ENCODE results near the gene SAMD1.

Gene SAMD1

DNA sequence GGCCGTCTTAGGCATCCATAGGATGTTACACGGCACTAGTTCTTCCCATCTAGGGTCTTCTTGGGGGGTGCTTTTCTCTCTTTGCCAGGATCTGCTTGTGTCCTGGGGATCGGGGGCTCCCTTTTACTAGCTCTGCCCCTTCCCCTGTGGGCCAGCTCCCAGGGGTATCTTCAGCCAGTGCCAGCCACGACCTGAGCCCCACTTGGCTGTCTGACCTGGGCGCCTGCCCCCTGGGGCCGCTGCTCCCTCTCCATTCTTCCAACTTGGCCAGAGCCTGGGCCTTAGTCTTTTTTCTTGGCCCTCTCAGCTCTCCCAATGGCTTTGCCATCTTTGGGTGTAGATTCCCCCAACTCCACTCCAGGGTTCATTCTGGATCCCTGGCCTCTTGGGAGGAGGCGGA is 23.9 kb upstream of the SAMD1 start:
- Histone ChIP-seq H3K36me3 (ENCODE audit: low read depth) (no peaks in the 10 kb centered on the region), H3K27ac (ENCODE audit: poor library complexity, severe bottlenecking) (no peak overlapping the region), H3K27me3 (ENCODE audit: insufficient read depth, poor library complexity, severe bottlenecking) (no peaks in the 10 kb centered on the region), H3K4me1 (ENCODE audit: insufficient read depth, poor library complexity, severe bottlenecking) (peaks cover 8% of the 10 kb centered on the region), H3K9me3 (ENCODE audit: severe bottlenecking) (no peaks in the 10 kb centered on the region), H3K4me3 (ENCODE audit: severe bottlenecking) (no peak overlapping the region)
- no peak for ATAC-seq (ENCODE audit: low read depth)
- TF ChIP-seq, protein P1, sequence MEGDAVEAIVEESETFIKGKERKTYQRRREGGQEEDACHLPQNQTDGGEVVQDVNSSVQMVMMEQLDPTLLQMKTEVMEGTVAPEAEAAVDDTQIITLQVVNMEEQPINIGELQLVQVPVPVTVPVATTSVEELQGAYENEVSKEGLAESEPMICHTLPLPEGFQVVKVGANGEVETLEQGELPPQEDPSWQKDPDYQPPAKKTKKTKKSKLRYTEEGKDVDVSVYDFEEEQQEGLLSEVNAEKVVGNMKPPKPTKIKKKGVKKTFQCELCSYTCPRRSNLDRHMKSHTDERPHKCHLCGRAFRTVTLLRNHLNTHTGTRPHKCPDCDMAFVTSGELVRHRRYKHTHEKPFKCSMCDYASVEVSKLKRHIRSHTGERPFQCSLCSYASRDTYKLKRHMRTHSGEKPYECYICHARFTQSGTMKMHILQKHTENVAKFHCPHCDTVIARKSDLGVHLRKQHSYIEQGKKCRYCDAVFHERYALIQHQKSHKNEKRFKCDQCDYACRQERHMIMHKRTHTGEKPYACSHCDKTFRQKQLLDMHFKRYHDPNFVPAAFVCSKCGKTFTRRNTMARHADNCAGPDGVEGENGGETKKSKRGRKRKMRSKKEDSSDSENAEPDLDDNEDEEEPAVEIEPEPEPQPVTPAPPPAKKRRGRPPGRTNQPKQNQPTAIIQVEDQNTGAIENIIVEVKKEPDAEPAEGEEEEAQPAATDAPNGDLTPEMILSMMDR (IDR thresholded peaks at IDR 0.05; ENCODE audit: poor library complexity, severe bottlenecking) = no peak
- no peak for DNase-seq (ENCODE audit: low spot score)

DNA sequence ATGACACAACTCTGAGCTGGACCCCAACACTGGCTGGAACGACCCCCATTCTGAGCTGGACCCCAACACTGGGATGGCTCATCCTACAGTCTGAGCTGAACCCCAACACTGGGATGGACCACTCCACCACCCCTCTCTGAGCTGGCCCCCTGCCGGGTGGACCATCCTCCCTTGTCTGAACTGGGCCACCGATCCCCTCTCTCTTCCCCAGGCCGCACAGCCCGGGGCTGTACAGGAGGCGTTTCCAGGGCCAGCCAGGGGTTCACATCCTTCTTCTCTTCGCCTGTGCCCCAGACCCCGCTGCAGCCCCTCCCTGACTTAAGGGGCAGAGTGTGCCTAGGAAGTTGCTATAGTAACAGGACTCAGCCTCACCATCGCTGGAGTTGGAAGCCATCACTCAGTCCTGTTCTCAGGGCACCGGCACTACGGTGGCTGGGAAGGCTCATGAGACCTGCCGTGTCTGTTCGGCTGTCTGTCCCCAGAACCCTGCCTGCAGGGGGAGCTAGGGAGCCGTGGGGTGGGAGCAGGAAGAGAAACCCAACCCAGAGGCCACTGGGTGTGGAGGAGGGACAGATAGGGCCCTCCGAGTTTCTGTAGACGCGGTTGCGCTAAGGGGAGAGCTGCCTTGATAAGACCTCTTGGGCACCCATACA is 23.3 kb upstream of the SAMD1 start:
- no peak for ATAC-seq (ENCODE audit: low read depth)
- TF ChIP-seq, protein P1 (IDR thresholded peaks at IDR 0.05; ENCODE audit: poor library complexity, severe bottlenecking) = no peak
- peaks cover 4% of the 10 kb centered on the region for H3K4me1 ChIP-seq (ENCODE audit: insufficient read depth, poor library complexity, severe bottlenecking)
- no peak overlapping the region for H3K4me3 ChIP-seq (ENCODE audit: severe bottlenecking)
- no peaks in the 10 kb centered on the region for H3K27me3 ChIP-seq (ENCODE audit: insufficient read depth, poor library complexity, severe bottlenecking)
- H3K27ac ChIP-seq (ENCODE audit: poor library complexity, severe bottlenecking) = no peak overlapping the region
- H3K36me3 ChIP-seq (ENCODE audit: low read depth) = no peaks in the 10 kb centered on the region
- no peaks in the 10 kb centered on the region for H3K9me3 ChIP-seq (ENCODE audit: severe bottlenecking)
- DNase-seq (ENCODE audit: low spot score) = no peak

DNA sequence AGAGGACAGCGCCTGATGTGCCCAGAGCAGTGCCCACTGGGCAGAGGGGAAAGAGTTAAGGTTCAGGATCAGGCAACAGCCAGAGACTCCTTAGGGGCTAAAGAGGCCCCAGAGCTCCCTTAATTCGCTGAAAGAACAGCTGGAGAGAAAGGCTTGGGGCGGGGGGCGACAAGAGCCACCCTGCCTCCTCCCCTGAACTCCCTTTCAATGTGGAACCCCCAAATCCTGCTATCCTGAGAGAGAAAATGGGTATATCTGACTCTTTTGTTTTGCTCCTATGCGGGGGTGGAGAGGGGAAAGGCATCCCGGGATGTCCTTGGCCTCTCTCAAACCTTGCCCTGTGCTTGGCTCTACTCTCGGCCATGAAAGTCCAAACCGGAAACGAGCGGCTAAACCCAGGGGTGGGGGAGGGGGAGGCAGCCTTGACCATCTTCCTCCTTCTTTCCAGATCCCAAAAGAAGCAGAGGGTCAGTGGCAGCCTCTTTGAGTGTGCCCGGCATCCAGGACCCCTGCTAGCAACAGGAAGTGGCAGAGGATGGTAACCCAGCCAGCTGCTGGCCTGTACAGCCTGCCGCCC is 22.3 kb upstream of the SAMD1 start:
- no peaks in the 10 kb centered on the region for H3K27me3 ChIP-seq (ENCODE audit: insufficient read depth, poor library complexity, severe bottlenecking)
- no peak overlapping the region for H3K4me3 ChIP-seq (ENCODE audit: severe bottlenecking)
- ATAC-seq (ENCODE audit: low read depth) (no peak), DNase-seq (ENCODE audit: low spot score) (no peak)
- no peaks in the 10 kb centered on the region for H3K4me1 ChIP-seq (ENCODE audit: insufficient read depth, poor library complexity, severe bottlenecking)
- no peaks in the 10 kb centered on the region for H3K36me3 ChIP-seq (ENCODE audit: low read depth)
- H3K27ac ChIP-seq (ENCODE audit: poor library complexity, severe bottlenecking) = peak overlapping the region; percentile 15
- H3K9me3 ChIP-seq (ENCODE audit: severe bottlenecking) = no peaks in the 10 kb centered on the region
- TF ChIP-seq, protein P1 (IDR thresholded peaks at IDR 0.05; ENCODE audit: poor library complexity, severe bottlenecking) = no peak

DNA sequence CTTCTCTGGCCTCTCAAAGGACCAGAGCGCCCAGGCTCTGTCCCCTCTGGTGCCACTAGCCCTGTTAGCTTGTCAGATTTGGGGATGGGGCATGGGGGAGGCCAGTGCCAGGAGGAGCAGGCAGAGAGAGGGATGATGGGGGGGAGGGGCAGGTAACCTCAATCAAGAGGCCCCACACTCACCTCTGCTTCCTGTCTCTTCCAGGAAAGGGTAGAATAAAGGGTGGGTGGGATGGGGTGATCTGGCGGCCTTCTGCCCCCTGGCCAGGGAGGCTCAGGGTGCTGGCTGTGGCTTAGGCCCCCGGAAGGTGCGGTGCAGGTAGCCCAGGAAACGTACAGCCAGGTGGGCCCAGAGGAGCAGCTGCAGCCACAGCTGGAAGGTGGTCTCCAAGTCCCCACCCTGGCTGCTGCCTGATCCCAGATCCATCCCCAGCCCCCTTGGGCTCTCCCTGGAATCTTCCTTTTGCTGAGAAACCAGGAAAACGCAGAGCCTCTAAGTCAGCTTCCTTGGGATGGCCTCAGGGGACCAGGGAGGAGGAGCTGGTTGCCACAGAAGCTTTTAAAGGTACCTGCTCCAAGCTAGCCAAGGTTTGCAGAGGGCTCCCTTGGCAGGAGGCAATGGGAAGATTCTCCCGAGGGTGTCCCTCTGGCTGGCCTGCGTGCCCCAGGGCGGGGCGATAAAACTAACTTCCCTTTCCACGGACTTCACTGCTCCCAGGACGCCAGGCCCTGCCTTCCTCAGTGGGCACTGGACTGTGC is 21.7 kb upstream of the SAMD1 start:
- Histone ChIP-seq H3K27ac (ENCODE audit: poor library complexity, severe bottlenecking) (peak overlapping the region; percentile 15), H3K9me3 (ENCODE audit: severe bottlenecking) (no peaks in the 10 kb centered on the region), H3K27me3 (ENCODE audit: insufficient read depth, poor library complexity, severe bottlenecking) (no peaks in the 10 kb centered on the region), H3K4me3 (ENCODE audit: severe bottlenecking) (no peak overlapping the region), H3K4me1 (ENCODE audit: insufficient read depth, poor library complexity, severe bottlenecking) (no peaks in the 10 kb centered on the region), H3K36me3 (ENCODE audit: low read depth) (no peaks in the 10 kb centered on the region)
- TF ChIP-seq, protein P1 (IDR thresholded peaks at IDR 0.05; ENCODE audit: poor library complexity, severe bottlenecking) = no peak
- peak; percentile 30; the same call in 2 of the 3 replicates for ATAC-seq (ENCODE audit: low read depth)
- no peak for DNase-seq (ENCODE audit: low spot score)
